Panc1 (cell line): ENCODE measurements around the gene ARHGEF38. TPM values are rescaled to one million over a fixed set of nuclear protein-coding genes. Genes with fewer than 3 reads are reported as not detected.

Experiments
- ATAC-seq: fragments of 200-7000 bp; cut with Tn5 transposase; 2 replicates; pipeline ENCODE4 v1.9.1; 2020; ENCODE audit warnings: mild to moderate bottlenecking, moderate library complexity
- BruUV-seq: library from RNA; stranded (reverse); fragments of 400-500 nt; replicated peaks from 2 replicates; lab custom pipeline; 2021; lab: Mats Ljungman, UMichigan
- CTCF ChIA-PET: fragments of 300-600 bp; sonication (Branson Sonifier 250); formaldehyde crosslinking; loops from one replicate; lab custom pipeline; 2022; ENCODE audit warnings: antibody characterized with exemption; lab: Charles Lee
- POLR2A ChIA-PET: fragments of 300-600 bp; sonication (Branson Sonifier 250); formaldehyde crosslinking; loops from one replicate; lab custom pipeline; 2022; ENCODE audit warnings: antibody characterized with exemption; lab: Charles Lee
- DNase-seq: peaks from one replicate; pipeline ENCODE4 v3.0.0-alpha.2; 2010; ENCODE audit warnings: low read depth, low spot score
- H3K27ac ChIP-seq: 2 replicates; pipeline ENCODE4 v1.5.1; 2011; ENCODE audit warnings: mild to moderate bottlenecking, low read length, inconsistent platforms
- H3K27me3 ChIP-seq: fragments of 200-500 bp; sonication (Bioruptor generic); 2 replicates; pipeline ENCODE4 v1.6.0; 2014; ENCODE audit warnings: low read length, inconsistent platforms; ENCODE audit not compliant: control insufficient read depth, insufficient read depth
- H3K36me3 ChIP-seq: fragments of 200-500 bp; sonication (Bioruptor generic); 2 replicates; pipeline ENCODE4 v1.5.1; 2014; ENCODE audit warnings: inconsistent platforms, mild to moderate bottlenecking, low read length, moderate library complexity; ENCODE audit not compliant: control insufficient read depth, insufficient read depth
- H3K4me1 ChIP-seq: 2 replicates; pipeline ENCODE4 v1.5.1; 2011; ENCODE audit warnings: inconsistent platforms, mild to moderate bottlenecking, low read length, moderate library complexity; ENCODE audit not compliant: control insufficient read depth, insufficient read depth
- H3K4me3 ChIP-seq, 2 experiments: 2 replicates each; pipeline ENCODE4 v1.5.1; 2011 to 2012; ENCODE audit warnings: low read depth in 2 of 2, low read length in 2 of 2, mild to moderate bottlenecking in 2 of 2, inconsistent platforms in 1 of 2, moderate library complexity in 1 of 2
- H3K9me3 ChIP-seq: fragments of 200-500 bp; sonication (Bioruptor generic); 2 replicates; pipeline ENCODE4 v1.5.1; 2014; ENCODE audit warnings: low read depth, mild to moderate bottlenecking, inconsistent platforms, low read length, moderate library complexity; ENCODE audit not compliant: control insufficient read depth, insufficient read depth
- POLR2AphosphoS5 ChIP-seq: IDR thresholded peaks from 2 replicates; pipeline ENCODE4 v1.6.1; 2012; ENCODE audit warnings: mild to moderate bottlenecking, low read depth, low read length, moderate library complexity
- SIN3A ChIP-seq: IDR thresholded peaks from 2 replicates; pipeline ENCODE4 v1.6.1; 2012; ENCODE audit warnings: low read depth, mild to moderate bottlenecking, low read length, moderate library complexity, borderline replicate concordance; ENCODE audit not compliant: insufficient read depth
- TCF7L2 ChIP-seq: IDR thresholded peaks from 2 replicates; pipeline ENCODE4 v1.6.1; 2011; ENCODE audit warnings: mild to moderate bottlenecking, low read depth, low read length, inconsistent platforms
- in situ Hi-C: cut with HindIII; loops from 2 replicates; pipeline ENCODE4 v1.10.0; 2016; ENCODE audit warnings: low sequenced_read_pairs, low pct_unique_long_range_greater_than_20kb
- intact Hi-C: fragments of 100-400 bp; cut with micrococcal nuclease; formaldehyde crosslinking; loops from one replicate; pipeline ENCODE4 v1.10.0; 2022; ENCODE audit not compliant: unreplicated experiment
- total RNA-seq: library from RNA; stranded (reverse); gene quantifications from one replicate; pipeline ENCODE4 v1.2.1, GENCODE V29; 2021; ENCODE audit not compliant: unreplicated experiment
- TF ChIP-seq, protein P1 (sequence below): fragments of 450-650 bp; IDR thresholded peaks from 2 replicates; pipeline ENCODE4 v1.5.1; 2017; ENCODE audit warnings: mild to moderate bottlenecking
- TF ChIP-seq, protein P2 (sequence below), 2 experiments: IDR thresholded peaks; 2 replicates each; pipeline ENCODE4 v1.6.1; 2011 to 2012; ENCODE audit warnings: low read depth in 2 of 2, control low read depth in 1 of 2, low read length in 1 of 2, mild to moderate bottlenecking in 1 of 2, moderate library complexity in 1 of 2; ENCODE audit not compliant: insufficient read depth in 1 of 2

ARHGEF38 gene
- total RNA-seq, 1 experiment from 2014 or later, result not detected

GRCh38 chr4:105714932-105715331 is 162.5 kb downstream of the ARHGEF38 start:
- no peak for ATAC-seq
- Histone ChIP-seq H3K4me1 (no peaks in the 10 kb centered on the region; the same call in 1 of the 2 replicates), H3K27me3 (no peaks in the 10 kb centered on the region), H3K36me3 (no peaks in the 10 kb centered on the region), H3K9me3 (no peaks in the 10 kb centered on the region), H3K27ac (no peak overlapping the region), H3K4me3 (no peak overlapping the region)
- no TSS peak for BruUV-seq
- no peak for TF ChIP-seq SIN3A
- TF ChIP-seq TCF7L2, result no peak
- no peak for TF ChIP-seq POLR2AphosphoS5
- TF ChIP-seq, protein P1, sequence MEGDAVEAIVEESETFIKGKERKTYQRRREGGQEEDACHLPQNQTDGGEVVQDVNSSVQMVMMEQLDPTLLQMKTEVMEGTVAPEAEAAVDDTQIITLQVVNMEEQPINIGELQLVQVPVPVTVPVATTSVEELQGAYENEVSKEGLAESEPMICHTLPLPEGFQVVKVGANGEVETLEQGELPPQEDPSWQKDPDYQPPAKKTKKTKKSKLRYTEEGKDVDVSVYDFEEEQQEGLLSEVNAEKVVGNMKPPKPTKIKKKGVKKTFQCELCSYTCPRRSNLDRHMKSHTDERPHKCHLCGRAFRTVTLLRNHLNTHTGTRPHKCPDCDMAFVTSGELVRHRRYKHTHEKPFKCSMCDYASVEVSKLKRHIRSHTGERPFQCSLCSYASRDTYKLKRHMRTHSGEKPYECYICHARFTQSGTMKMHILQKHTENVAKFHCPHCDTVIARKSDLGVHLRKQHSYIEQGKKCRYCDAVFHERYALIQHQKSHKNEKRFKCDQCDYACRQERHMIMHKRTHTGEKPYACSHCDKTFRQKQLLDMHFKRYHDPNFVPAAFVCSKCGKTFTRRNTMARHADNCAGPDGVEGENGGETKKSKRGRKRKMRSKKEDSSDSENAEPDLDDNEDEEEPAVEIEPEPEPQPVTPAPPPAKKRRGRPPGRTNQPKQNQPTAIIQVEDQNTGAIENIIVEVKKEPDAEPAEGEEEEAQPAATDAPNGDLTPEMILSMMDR, result no peak
- TF ChIP-seq, protein P2, sequence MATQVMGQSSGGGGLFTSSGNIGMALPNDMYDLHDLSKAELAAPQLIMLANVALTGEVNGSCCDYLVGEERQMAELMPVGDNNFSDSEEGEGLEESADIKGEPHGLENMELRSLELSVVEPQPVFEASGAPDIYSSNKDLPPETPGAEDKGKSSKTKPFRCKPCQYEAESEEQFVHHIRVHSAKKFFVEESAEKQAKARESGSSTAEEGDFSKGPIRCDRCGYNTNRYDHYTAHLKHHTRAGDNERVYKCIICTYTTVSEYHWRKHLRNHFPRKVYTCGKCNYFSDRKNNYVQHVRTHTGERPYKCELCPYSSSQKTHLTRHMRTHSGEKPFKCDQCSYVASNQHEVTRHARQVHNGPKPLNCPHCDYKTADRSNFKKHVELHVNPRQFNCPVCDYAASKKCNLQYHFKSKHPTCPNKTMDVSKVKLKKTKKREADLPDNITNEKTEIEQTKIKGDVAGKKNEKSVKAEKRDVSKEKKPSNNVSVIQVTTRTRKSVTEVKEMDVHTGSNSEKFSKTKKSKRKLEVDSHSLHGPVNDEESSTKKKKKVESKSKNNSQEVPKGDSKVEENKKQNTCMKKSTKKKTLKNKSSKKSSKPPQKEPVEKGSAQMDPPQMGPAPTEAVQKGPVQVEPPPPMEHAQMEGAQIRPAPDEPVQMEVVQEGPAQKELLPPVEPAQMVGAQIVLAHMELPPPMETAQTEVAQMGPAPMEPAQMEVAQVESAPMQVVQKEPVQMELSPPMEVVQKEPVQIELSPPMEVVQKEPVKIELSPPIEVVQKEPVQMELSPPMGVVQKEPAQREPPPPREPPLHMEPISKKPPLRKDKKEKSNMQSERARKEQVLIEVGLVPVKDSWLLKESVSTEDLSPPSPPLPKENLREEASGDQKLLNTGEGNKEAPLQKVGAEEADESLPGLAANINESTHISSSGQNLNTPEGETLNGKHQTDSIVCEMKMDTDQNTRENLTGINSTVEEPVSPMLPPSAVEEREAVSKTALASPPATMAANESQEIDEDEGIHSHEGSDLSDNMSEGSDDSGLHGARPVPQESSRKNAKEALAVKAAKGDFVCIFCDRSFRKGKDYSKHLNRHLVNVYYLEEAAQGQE (IDR thresholded peaks at IDR 0.05; ENCODE audit: insufficient read depth in 1 of 2, low read depth in 2 of 2, low read length in 1 of 2), result no peak
- ChIA-PET CTCF (interaction anchor here (0.8 kb wide), 1 partner anchor 241 kb away, joined by 3 read pairs; no protein-coding TSS in a partner anchor), POLR2A (no interaction called here)
- intact Hi-C loops, result loop anchor here (5.0 kb wide), 1 partner anchor 193 kb away; no protein-coding TSS in a partner anchor
- DNase-seq, result no peak
- in situ Hi-C loops, result no loop called here

GRCh38 chr4:105715692-105716278 is 163.4 kb downstream of the ARHGEF38 start:
- in situ Hi-C loops (no loop called here), intact Hi-C loops (loop anchor here (5.0 kb wide), 1 partner anchor 193 kb away; no protein-coding TSS in a partner anchor)
- Histone ChIP-seq H3K27me3 (no peaks in the 10 kb centered on the region), H3K9me3 (no peaks in the 10 kb centered on the region), H3K4me1 (no peaks in the 10 kb centered on the region; the same call in 1 of the 2 replicates), H3K36me3 (no peaks in the 10 kb centered on the region; the same call in 1 of the 2 replicates), H3K27ac (no peak overlapping the region), H3K4me3 (no peak overlapping the region)
- no peak for TF ChIP-seq TCF7L2
- TF ChIP-seq, protein P1, result peak; percentile 22; the same call in 1 of the 2 replicates
- CTCF ChIA-PET, result interaction anchor here (0.8 kb wide), 1 partner anchor 241 kb away, joined by 3 read pairs; no protein-coding TSS in a partner anchor
- no TSS peak for BruUV-seq
- POLR2A ChIA-PET, result no interaction called here
- ATAC-seq (no peak), DNase-seq (no peak)
